HepG2 (cell line): ENCODE data around the gene STIMATE. TPM values are rescaled to one million over a fixed set of nuclear protein-coding genes. Genes with fewer than 3 reads are reported as not detected.
A peak's percentile ranks its signal among the peaks of the same experiment; 100 is the strongest.

Source experiments
- FOXK2 ChIP-seq: fragments of 450-650 bp; IDR thresholded peaks from 2 replicates; pipeline ENCODE4 v1.6.1; 2016
- FOXM1 ChIP-seq: sonication (generic); formaldehyde crosslinking; IDR thresholded peaks from 2 replicates; pipeline ENCODE4 v1.5.0; 2020; ENCODE audit warnings: missing genetic modification reagents
- LCORL ChIP-seq, 2 experiments: fragments of 450-650 bp in 1 of 2; sonication (generic) in 1 of 2; formaldehyde crosslinking in 1 of 2; IDR thresholded peaks; 2 replicates each; pipeline versions ENCODE4 v1.5.0 to v1.6.1; 2017 to 2020; ENCODE audit warnings: antibody characterized with exemption in 1 of 2, missing genetic modification reagents in 1 of 2
- NR1H2 ChIP-seq: sonication (generic); formaldehyde crosslinking; IDR thresholded peaks from 2 replicates; pipeline ENCODE4 v1.8.1; 2022; ENCODE audit warnings: low read depth, missing genetic modification reagents, borderline replicate concordance
- SATB2 ChIP-seq: sonication (generic); formaldehyde crosslinking; IDR thresholded peaks from 2 replicates; pipeline ENCODE4 v1.5.0; 2020; ENCODE audit warnings: missing genetic modification reagents
- STAG1 ChIP-seq: sonication (generic); formaldehyde crosslinking; IDR thresholded peaks from 2 replicates; pipeline ENCODE4 v1.4.0; 2020; ENCODE audit warnings: missing genetic modification reagents
- TBL1XR1 ChIP-seq: fragments of 150-350 bp; IDR thresholded peaks from 2 replicates; pipeline ENCODE4 v1.6.1; 2014; ENCODE audit warnings: borderline replicate concordance, low read length; ENCODE audit not compliant: partially characterized antibody
- TMF1 ChIP-seq: sonication (generic); formaldehyde crosslinking; IDR thresholded peaks from 2 replicates; pipeline ENCODE4 v1.8.1; 2022; ENCODE audit warnings: low read depth, missing genetic modification reagents
- ZNF317 ChIP-seq: sonication (generic); formaldehyde crosslinking; IDR thresholded peaks from 2 replicates; pipeline ENCODE4 v1.5.0; 2020; ENCODE audit warnings: mild to moderate bottlenecking, missing genetic modification reagents
- polyA plus RNA-seq, 8 experiments: library from polyadenylated mRNA; depleted of rRNA in 3 of 8; stranded (reverse) in 7 of 8; unstranded in 1 of 8; fragments of >200 nt; fragmentation: Illumina TruSeq in 4 of 8; extraction: Trizol in 4 of 8; gene quantifications; 2 replicates each; pipeline versions ENCODE4 v1.2.1 to v1.2.3, GENCODE V29; 2011 to 2016; ENCODE audit warnings: low read depth in 4 of 8, missing spikeins in 1 of 8, mixed read lengths in 1 of 8; ENCODE audit not compliant: insufficient read depth in 1 of 8
- total RNA-seq, 5 experiments: library from RNA; depleted of rRNA; stranded (reverse); fragments of >200 nt; fragmentation: Illumina TruSeq; extraction: Trizol; gene quantifications; 2 replicates each; pipeline ENCODE4 v1.2.3, GENCODE V29; 2016; ENCODE audit warnings: low read depth in 1 of 5
- TF ChIP-seq, protein P1 (sequence below): sonication (generic); formaldehyde crosslinking; IDR thresholded peaks from 2 replicates; pipeline ENCODE4 v1.9.0; 2021; ENCODE audit warnings: missing genetic modification reagents, borderline replicate concordance
- TF ChIP-seq, protein P2 (sequence below): sonication (generic); formaldehyde crosslinking; IDR thresholded peaks from 2 replicates; pipeline ENCODE4 v1.4.0; 2020; ENCODE audit warnings: mild to moderate bottlenecking, missing genetic modification reagents, borderline replicate concordance
- TF ChIP-seq, protein P3 (sequence below): IDR thresholded peaks from 2 replicates; pipeline ENCODE4 v1.6.1; 2012; ENCODE audit warnings: low read length, improper control_type of control experiment

Gene STIMATE
- total and polyA plus RNA-seq, 2 of the 13 experiments (the other 11 are each of a cell fraction or from before 2014, with no cell fraction given), result 5.7 to 11.7 TPM

DNA sequence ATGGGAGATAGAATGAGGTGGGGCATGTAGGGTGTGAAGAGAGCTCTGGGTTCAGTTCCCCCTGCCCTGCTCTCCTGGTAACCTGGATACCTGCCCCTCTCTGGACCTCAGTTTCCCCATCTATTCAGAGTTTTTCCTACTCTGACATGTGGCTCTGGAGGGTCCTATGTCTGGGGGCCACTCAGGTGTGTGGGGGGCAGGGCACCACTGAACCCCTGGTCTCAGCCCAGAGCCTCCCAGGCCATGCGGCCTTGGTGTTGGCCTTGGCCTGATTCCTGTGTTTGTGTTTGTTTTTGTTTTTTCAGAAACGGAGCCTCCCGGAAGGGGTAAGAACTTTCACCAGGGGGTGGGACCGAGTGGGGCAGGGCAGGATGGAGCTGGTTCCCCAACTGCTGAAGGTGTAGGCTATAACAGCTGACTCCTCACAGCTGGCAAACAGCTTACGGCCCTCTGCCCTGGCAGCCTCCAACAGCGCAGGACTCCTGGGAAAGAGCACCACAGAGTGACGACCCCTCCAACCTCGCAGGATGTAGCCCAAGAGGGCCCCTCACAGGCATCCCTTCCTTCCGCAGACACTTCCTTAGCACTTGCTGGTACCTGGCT lies 101.9 kb downstream of the STIMATE start (continued):
- TF ChIP-seq LCORL (IDR thresholded peaks at IDR 0.05) (no peak), LCORL (CRISPR knock-in tag; IDR thresholded peaks at IDR 0.05) (peak; percentile 72), FOXM1 (no peak), SATB2 (no peak), TMF1 (CRISPR knock-in tag) (no peak), TBL1XR1 (peak; percentile 92), ZNF317 (0 out of 2 replicates have a peak, but pooled peaks have one; percentile 34), NR1H2 (CRISPR knock-in tag) (0 out of 2 replicates have a peak, but pooled peaks have one; percentile 4), FOXK2 (no peak), STAG1 (CRISPR knock-in tag) (0 out of 2 replicates have a peak, but pooled peaks have one; percentile 2)
- TF ChIP-seq, protein P1, sequence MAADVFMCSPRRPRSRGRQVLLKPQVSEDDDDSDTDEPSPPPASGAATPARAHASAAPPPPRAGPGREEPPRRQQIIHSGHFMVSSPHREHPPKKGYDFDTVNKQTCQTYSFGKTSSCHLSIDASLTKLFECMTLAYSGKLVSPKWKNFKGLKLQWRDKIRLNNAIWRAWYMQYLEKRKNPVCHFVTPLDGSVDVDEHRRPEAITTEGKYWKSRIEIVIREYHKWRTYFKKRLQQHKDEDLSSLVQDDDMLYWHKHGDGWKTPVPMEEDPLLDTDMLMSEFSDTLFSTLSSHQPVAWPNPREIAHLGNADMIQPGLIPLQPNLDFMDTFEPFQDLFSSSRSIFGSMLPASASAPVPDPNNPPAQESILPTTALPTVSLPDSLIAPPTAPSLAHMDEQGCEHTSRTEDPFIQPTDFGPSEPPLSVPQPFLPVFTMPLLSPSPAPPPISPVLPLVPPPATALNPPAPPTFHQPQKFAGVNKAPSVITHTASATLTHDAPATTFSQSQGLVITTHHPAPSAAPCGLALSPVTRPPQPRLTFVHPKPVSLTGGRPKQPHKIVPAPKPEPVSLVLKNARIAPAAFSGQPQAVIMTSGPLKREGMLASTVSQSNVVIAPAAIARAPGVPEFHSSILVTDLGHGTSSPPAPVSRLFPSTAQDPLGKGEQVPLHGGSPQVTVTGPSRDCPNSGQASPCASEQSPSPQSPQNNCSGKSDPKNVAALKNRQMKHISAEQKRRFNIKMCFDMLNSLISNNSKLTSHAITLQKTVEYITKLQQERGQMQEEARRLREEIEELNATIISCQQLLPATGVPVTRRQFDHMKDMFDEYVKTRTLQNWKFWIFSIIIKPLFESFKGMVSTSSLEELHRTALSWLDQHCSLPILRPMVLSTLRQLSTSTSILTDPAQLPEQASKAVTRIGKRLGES (CRISPR knock-in tag), result no peak
- TF ChIP-seq, protein P2, sequence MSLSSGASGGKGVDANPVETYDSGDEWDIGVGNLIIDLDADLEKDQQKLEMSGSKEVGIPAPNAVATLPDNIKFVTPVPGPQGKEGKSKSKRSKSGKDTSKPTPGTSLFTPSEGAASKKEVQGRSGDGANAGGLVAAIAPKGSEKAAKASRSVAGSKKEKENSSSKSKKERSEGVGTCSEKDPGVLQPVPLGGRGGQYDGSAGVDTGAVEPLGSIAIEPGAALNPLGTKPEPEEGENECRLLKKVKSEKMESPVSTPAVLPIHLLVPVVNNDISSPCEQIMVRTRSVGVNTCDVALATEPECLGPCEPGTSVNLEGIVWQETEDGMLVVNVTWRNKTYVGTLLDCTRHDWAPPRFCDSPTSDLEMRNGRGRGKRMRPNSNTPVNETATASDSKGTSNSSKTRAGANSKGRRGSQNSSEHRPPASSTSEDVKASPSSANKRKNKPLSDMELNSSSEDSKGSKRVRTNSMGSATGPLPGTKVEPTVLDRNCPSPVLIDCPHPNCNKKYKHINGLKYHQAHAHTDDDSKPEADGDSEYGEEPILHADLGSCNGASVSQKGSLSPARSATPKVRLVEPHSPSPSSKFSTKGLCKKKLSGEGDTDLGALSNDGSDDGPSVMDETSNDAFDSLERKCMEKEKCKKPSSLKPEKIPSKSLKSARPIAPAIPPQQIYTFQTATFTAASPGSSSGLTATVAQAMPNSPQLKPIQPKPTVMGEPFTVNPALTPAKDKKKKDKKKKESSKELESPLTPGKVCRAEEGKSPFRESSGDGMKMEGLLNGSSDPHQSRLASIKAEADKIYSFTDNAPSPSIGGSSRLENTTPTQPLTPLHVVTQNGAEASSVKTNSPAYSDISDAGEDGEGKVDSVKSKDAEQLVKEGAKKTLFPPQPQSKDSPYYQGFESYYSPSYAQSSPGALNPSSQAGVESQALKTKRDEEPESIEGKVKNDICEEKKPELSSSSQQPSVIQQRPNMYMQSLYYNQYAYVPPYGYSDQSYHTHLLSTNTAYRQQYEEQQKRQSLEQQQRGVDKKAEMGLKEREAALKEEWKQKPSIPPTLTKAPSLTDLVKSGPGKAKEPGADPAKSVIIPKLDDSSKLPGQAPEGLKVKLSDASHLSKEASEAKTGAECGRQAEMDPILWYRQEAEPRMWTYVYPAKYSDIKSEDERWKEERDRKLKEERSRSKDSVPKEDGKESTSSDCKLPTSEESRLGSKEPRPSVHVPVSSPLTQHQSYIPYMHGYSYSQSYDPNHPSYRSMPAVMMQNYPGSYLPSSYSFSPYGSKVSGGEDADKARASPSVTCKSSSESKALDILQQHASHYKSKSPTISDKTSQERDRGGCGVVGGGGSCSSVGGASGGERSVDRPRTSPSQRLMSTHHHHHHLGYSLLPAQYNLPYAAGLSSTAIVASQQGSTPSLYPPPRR, result peak; percentile 82; the same call in 1 of the 2 replicates
- TF ChIP-seq, protein P3, sequence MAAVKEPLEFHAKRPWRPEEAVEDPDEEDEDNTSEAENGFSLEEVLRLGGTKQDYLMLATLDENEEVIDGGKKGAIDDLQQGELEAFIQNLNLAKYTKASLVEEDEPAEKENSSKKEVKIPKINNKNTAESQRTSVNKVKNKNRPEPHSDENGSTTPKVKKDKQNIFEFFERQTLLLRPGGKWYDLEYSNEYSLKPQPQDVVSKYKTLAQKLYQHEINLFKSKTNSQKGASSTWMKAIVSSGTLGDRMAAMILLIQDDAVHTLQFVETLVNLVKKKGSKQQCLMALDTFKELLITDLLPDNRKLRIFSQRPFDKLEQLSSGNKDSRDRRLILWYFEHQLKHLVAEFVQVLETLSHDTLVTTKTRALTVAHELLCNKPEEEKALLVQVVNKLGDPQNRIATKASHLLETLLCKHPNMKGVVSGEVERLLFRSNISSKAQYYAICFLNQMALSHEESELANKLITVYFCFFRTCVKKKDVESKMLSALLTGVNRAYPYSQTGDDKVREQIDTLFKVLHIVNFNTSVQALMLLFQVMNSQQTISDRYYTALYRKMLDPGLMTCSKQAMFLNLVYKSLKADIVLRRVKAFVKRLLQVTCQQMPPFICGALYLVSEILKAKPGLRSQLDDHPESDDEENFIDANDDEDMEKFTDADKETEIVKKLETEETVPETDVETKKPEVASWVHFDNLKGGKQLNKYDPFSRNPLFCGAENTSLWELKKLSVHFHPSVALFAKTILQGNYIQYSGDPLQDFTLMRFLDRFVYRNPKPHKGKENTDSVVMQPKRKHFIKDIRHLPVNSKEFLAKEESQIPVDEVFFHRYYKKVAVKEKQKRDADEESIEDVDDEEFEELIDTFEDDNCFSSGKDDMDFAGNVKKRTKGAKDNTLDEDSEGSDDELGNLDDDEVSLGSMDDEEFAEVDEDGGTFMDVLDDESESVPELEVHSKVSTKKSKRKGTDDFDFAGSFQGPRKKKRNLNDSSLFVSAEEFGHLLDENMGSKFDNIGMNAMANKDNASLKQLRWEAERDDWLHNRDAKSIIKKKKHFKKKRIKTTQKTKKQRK, result no peak
